ENCODE data around the gene MT1X.
"Not testable (repeated sequence)": the region's sequence is repeated elsewhere in the genome, so short reads cannot be mapped to it uniquely, and the experiment has no call there.

The MT1X gene

DNA sequence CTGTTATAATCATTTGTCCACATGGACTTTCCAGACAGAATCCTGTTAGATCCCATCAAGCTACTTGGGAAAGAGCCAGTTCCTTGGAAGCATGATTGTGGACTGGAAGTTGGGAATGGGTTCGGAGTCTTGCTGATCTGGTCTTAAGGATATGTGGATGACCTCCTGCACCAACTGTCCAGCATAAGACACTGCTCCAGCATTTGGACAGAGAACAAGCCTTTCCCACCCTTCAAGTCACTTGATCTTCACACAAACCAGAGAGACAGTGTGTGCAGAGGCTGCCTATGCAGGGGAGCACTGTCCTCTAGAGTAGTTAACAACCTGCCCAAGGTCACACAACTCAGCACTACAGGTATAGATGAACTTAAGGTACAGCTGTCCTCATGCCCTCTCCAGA, 36.4 kb upstream of the MT1X start:
- Mint-ChIP-seq H3K27ac (peak overlapping the region; percentile 22), H3K27me3 (no peaks in the 10 kb centered on the region), H3K4me1 (ENCODE audit: low read depth) (peaks cover 22% of the 10 kb centered on the region), H3K4me3 (no peak overlapping the region), H3K9me3 (ENCODE audit: low read depth) (no peaks in the 10 kb centered on the region), H3K36me3 (no peaks in the 10 kb centered on the region)

DNA sequence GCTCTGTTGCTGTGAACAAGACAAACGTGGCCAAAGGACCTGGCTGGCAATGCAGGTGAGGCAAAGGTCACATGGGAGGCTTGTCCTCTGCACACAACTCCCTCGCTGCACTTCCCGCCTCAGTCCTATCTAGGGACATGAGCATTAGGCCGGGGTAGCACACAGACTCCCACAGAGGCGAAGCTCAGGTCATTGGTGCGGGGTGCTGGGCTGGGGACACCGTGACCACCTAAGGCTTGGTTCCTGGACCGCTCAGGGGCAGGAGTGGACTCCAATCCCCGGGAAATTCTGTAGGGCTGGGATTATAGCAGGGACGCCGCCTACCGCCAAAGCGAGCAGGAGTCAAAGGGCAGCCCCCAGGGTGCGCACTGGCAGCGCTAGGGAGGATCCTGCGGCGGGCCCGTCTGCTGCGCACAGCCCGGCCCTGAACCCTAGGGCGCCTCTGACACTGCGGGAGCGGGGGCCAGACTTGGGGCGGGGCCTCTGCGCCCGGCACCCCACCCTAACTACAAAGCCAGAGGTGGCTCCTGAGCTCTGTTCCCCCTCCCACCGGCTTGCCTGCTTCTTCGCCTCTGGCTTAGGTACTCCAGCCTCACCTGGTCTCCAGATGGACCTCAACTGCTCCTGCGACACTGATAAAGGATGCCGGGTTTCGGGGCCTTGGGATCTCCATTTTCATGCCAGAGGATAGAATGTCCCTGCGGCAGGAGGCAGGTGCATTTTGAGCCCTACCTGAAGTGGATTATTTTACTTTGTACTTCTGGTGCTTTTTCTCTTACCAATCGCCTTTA, 34.4 kb upstream of the MT1X start:
- Mint-ChIP-seq H3K9me3 (ENCODE audit: low read depth) (no peaks in the 10 kb centered on the region), H3K36me3 (no peaks in the 10 kb centered on the region), H3K4me3 (no peak overlapping the region), H3K27ac (no peak overlapping the region), H3K4me1 (ENCODE audit: low read depth) (peaks cover 15% of the 10 kb centered on the region), H3K27me3 (no peaks in the 10 kb centered on the region)

DNA sequence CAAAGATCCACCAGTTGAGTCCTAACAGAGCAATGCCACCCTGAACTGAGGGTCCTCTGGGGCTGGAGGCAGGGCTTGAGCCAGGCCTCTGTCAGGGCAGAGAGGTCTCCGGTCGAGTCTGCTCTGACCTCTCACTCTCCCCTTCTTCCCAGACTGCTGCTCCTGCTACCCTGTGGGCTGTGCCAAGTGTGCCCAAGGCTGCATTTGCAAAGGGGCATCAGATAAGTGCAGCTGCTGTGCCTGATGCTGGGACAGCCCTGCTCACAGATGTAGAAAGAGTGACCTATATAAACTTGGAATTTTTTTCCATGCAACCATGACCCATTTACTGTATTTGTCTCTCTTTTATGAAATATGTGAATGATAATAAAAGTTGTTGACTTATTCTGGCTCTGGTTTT, 33.0 kb upstream of the MT1X start:
- H3K9me3 Mint-ChIP-seq (ENCODE audit: low read depth), result no peaks in the 10 kb centered on the region
- peaks cover 3% of the 10 kb centered on the region for H3K4me1 Mint-ChIP-seq (ENCODE audit: low read depth)
- H3K27me3 Mint-ChIP-seq, result no peaks in the 10 kb centered on the region
- H3K36me3 Mint-ChIP-seq, result no peaks in the 10 kb centered on the region
- H3K27ac Mint-ChIP-seq, result no peak overlapping the region
- no peak overlapping the region for H3K4me3 Mint-ChIP-seq

DNA sequence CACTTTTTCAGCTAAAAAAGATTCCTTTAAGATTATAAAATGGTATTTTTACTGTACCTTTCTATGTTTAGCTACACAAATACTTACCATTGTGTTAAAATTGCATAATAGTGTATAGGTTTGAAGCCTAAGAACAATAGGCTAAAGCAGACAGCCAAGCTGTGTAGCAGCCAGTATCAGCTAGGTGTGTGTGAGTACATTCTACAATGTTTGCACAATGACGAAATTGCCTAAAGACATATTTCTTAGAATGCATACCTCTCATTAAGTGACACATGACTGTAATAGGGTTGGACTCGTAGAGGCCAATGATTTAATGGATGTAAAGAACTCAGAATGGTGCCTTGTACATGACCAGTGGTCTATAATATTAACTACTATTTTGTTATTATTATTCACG, 32.5 kb upstream of the MT1X start:
- Mint-ChIP-seq H3K36me3 (no peaks in the 10 kb centered on the region), H3K27me3 (no peaks in the 10 kb centered on the region), H3K9me3 (ENCODE audit: low read depth) (no peaks in the 10 kb centered on the region), H3K27ac (no peak overlapping the region), H3K4me3 (no peak overlapping the region), H3K4me1 (ENCODE audit: low read depth) (no peaks in the 10 kb centered on the region)

DNA sequence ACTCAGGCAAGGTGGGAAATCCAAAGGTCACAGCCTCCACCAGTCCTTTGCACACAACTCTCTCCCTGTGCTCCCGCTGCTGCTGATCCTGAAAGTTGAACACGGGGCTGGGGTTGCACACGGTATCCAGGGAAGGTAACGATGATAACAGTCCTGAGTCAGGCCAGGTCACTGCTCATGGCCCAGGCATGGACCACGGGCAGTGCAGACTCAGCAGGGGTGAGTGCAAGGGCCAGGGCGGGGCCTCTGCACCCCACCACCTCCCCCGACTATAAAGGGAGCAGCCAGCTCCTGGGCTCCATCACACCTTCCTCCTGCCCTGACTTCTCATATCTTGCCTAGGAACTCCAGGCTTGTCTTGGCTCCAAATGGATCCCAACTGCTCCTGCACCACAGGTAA, 30.7 kb upstream of the MT1X start, which contains the start of gene MT1B:
MT1B (plus strand) TSS at position 301 of the 400 bp plus-strand sequence; CDS start at position 369, 68 bp downstream.
- Mint-ChIP-seq H3K36me3 (no peaks in the 10 kb centered on the region), H3K9me3 (ENCODE audit: low read depth) (no peaks in the 10 kb centered on the region), H3K27me3 (no peaks in the 10 kb centered on the region), H3K4me1 (ENCODE audit: low read depth) (no peaks in the 10 kb centered on the region), H3K4me3 (no peak within 1 kb of the TSS), H3K27ac (no peak within 1 kb of the TSS)

DNA sequence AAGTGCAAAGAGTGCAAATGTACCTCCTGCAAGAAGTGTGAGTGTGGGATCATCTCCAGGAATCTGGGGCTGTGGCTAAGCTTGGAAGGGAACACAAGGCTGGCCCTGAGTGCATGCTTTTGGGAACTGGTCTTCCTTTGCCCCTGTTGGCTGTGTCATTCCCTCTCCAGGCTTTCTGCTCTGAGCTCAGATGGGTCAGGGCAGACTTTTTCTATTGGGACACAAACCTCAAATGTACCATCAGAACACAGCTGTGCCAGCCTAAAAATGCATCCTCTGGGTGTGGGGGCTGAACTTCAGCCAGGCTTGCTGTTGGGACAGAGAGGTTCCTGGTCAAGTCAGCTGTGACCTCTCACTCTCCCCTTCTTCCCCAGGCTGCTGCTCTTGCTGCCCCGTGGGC, 29.7 kb upstream of the MT1X start:
- H3K4me1 Mint-ChIP-seq (ENCODE audit: low read depth), result peaks cover 4% of the 10 kb centered on the region

DNA sequence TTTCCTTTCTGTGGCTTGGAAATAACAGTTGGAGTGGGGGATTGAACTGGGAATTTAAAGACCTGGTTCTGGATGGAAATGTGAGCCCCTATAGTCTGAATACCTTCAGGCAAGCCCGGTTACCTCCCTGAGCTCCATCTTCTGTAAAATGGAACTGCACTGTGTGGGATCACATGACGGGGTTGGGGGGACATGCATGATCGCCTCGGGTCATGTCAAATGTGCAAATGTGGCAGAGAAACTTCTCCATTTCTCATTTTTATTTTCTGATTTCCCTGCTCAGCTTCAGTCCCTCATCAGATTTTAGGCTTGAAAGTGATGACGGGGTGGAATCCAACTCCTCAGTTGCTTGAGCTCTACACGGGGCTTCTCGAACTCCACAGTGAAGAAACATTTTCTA, 29.1 kb upstream of the MT1X start:
- peaks cover 8% of the 10 kb centered on the region for H3K4me1 Mint-ChIP-seq (ENCODE audit: low read depth)
- H3K27me3 Mint-ChIP-seq, result no peaks in the 10 kb centered on the region
- no peak overlapping the region for H3K4me3 Mint-ChIP-seq
- H3K27ac Mint-ChIP-seq, result no peak overlapping the region
- no peaks in the 10 kb centered on the region for H3K9me3 Mint-ChIP-seq (ENCODE audit: low read depth)
- no peaks in the 10 kb centered on the region for H3K36me3 Mint-ChIP-seq

More for the DNA sequence above, 29.7 kb upstream of the MT1X start:
- H3K27ac Mint-ChIP-seq, result no peak overlapping the region
- H3K36me3 Mint-ChIP-seq, result no peaks in the 10 kb centered on the region
- H3K4me3 Mint-ChIP-seq, result no peak overlapping the region
- H3K27me3 Mint-ChIP-seq, result no peaks in the 10 kb centered on the region
- no peaks in the 10 kb centered on the region for H3K9me3 Mint-ChIP-seq (ENCODE audit: low read depth)

DNA sequence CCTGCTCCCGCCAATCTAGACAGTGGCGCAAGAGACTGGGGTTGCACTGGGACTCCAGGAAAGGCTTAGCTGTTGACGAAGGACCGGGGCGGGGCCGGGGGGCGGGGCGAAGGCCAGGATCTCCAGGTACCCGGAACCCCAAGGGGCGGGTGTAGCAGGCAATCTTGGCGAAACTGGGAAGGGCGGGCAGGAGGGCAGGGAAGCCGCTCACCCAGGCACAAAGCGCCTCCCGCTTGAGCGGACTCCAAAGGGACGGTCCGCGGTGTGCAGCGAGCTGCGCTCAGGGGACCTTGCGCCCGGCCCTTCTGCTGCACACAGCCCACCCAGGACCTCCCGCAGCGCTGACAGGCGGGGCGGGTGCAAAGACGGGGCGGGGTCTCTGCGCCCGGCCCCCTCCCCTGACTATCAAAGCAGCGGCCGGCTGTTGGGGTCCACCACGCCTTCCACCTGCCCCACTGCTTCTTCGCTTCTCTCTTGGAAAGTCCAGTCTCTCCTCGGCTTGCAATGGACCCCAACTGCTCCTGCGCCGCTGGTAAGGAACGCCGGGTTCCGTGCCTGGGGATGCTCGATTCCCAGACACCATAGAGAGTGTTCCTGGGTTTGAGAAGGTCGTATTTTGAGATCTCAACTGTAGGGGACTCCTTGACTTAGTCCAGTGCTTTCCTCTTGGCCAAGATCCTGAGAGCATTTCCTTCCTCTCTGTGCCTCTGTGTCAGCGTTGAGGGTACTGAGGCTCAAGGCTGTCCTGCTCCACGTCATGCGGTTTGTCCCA, 24.5 kb upstream of the MT1X start, which contains the start of gene MT1F:
MT1F (plus strand) TSS at position 405 of the 772 bp plus-strand sequence; CDS start at position 505, 100 bp downstream.
- Mint-ChIP-seq H3K4me1 (ENCODE audit: low read depth) (peaks cover 40% of the 10 kb centered on the region), H3K4me3 (peak within 1 kb of the TSS; percentile 96), H3K27me3 (no peaks in the 10 kb centered on the region), H3K36me3 (peaks cover 3% of the 10 kb centered on the region), H3K27ac (peak within 1 kb of the TSS; percentile 86), H3K9me3 (ENCODE audit: low read depth) (no peaks in the 10 kb centered on the region)

DNA sequence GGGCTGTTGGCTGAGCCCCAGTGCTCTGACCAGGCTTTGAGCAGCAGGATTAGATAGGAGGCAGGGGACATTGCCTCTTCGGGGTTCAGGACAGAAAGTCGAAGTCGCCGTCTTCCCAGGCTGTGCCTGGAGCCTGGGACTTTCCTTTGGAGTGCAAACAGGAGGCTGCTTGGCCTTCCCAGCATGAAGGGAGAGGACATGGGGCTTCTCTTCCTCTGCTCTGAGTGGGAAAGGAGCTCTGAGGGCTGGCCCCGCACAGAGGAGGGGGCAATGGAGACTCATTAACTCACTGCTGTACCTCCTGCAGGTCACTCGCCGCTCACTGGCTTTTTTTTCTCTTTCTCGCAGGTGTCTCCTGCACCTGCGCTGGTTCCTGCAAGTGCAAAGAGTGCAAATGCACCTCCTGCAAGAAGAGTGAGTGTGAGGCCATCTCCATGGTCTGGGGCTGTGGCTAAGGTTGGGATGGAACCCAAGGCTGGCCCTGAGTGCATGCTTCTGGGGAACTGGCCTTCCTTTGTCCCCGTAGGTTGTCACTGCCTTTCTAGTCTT, 23.9 kb upstream of the MT1X start:
- Mint-ChIP-seq H3K27ac (peak overlapping the region; percentile 86), H3K4me1 (ENCODE audit: low read depth) (peaks cover 42% of the 10 kb centered on the region), H3K9me3 (ENCODE audit: low read depth) (no peaks in the 10 kb centered on the region), H3K27me3 (no peaks in the 10 kb centered on the region), H3K4me3 (peak overlapping the region; percentile 96), H3K36me3 (peaks cover 3% of the 10 kb centered on the region)

DNA sequence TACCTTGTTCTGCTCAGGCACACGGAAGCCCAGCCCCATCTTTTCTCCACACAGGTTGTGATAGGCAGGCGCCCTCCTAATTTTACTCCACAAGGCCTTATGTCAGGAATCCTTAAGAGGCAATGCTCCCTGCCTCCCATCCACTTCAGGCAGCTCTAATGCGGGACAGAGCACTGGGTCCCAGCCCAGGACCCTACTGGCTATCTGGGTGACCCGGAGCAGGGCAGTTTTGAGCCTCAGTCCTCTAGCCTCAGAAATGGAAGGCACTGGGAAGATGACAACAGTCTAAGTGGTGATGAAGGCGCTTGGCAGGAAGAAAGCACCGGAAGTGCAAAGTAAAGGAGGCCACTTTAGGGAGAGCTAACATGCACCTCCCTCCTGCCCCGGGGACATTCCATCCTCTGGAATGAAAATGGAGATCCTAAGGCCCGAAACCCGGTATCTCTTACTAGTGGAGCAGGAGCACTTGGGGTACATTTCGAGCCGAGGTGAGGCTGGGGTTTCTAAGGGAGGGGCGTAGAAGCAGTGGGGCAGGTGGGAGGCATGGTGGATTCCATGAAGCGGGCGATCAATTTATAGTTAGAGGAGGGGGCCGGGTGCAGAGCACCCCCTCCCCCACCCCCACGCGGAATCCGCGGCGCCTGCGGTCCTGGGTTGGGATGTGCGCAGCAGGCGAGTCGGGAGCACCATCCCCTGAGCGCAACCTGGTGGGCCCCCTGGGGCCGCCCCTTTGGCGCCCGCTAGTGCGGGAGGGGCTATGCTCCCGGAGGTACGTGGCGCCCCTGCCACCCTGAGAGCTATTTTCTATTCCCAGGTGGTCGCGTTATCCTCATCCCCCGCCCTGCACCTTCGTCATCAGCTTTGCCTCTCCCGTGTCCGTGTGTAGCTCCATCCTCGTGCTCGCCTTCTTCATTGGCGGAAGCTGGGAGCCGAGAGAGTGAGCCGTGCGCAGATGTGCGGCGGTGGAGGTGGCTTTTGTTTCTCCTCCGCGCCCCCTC, 19.6 kb upstream of the MT1X start:
- Mint-ChIP-seq H3K27ac (peak overlapping the region; percentile 91), H3K4me1 (ENCODE audit: low read depth) (peaks cover 42% of the 10 kb centered on the region), H3K9me3 (ENCODE audit: low read depth) (no peaks in the 10 kb centered on the region), H3K27me3 (peaks cover 4% of the 10 kb centered on the region), H3K4me3 (peak overlapping the region; percentile 88), H3K36me3 (peaks cover 8% of the 10 kb centered on the region)

DNA sequence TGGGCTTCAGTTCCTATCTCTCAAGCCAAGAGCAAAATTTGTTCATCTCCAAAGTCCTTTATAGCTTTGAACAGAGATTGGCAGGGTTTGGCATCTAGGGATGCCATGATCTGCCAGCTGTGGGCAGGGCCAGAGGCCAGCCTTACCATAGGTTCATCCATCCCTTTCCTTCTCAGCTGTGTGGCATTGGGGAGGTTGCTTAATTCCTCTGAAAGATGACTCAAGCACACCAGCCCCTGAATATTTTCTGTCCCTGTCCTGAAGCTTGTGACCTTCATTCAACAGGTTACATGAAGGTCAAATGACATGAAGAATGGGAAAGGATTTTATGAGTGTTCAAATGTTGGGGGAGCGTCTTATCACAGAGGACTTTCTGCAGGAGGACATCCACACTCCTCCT, 17.8 kb upstream of the MT1X start:
- Mint-ChIP-seq H3K4me1 (ENCODE audit: low read depth) (peaks cover 41% of the 10 kb centered on the region), H3K9me3 (ENCODE audit: low read depth) (no peaks in the 10 kb centered on the region), H3K4me3 (no peak overlapping the region), H3K27ac (no peak overlapping the region), H3K27me3 (peaks cover 15% of the 10 kb centered on the region), H3K36me3 (peaks cover 12% of the 10 kb centered on the region)

DNA sequence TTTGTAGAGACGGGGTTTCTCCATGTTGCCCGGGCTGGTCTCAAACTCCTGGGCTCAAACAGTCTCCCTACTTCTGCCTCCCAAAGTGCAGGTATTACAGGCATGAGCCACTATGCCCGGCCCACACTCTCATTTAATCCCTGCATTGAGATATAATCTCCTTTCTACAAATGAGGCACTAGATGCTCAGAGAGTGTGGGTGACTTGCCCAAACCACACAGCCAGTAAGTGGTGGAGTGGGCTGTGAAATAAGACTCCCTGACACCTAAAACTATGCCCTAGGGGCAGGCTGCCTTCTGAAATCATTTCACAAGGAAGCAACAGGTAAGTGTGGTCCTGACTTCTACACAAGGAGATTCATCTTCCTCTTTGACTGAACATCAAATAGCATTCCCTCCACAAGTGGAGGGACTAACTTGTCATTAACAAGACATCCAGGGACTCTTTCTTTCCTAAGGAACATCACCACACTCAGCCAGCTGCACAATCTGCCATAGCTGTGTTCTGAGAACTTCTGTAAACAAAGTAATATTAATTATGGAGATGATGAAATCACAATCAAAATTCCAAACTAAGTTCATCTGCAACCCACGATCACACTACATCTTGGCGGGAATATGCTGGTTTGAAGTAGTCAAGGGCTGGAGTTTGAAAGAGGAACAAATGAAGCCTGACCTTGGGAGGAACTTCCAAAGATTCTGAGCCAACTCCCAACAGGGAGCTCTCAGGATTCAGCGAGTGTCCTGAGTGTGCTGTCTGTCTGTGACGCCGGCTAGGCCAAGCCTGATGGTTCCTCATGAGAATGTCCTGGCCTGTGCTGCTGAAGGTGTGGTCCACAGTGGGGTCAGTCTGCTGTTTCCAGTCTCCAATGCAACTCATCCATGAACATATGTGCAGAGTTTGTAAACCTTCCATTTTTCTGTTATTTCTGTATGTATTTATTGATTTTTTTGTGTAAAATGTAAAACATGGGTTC, 16.7 kb upstream of the MT1X start:
- H3K4me1 Mint-ChIP-seq (ENCODE audit: low read depth), result peaks cover 41% of the 10 kb centered on the region
- peaks cover 12% of the 10 kb centered on the region for H3K36me3 Mint-ChIP-seq
- H3K27me3 Mint-ChIP-seq, result peaks cover 19% of the 10 kb centered on the region
- not testable (repeated sequence) for H3K9me3 Mint-ChIP-seq (ENCODE audit: low read depth); H3K27ac Mint-ChIP-seq; H3K4me3 Mint-ChIP-seq

Data from activated naive CD8-positive, alpha-beta T cell (primary cell).